HepG2 (cell line): Measurements from ENCODE around the gene TOP2A. TPM values are rescaled to one million over a fixed set of nuclear protein-coding genes. Genes with fewer than 3 reads are reported as not detected.

ENCODE experiments used
- ATAD3A ChIP-seq: sonication (generic); formaldehyde crosslinking; IDR thresholded peaks from 2 replicates; pipeline ENCODE4 v1.4.0; 2020; ENCODE audit warnings: missing genetic modification reagents
- CREB3 ChIP-seq: sonication (generic); formaldehyde crosslinking; IDR thresholded peaks from 2 replicates; pipeline ENCODE4 v1.5.0; 2020; ENCODE audit warnings: missing genetic modification reagents
- ERF ChIP-seq: IDR thresholded peaks from 2 replicates; pipeline ENCODE4 v1.6.1; 2018; ENCODE audit warnings: missing biosample characterization, missing genetic modification reagents
- ETV6 ChIP-seq: sonication (generic); formaldehyde crosslinking; conservative IDR thresholded peaks from 2 replicates; pipeline ENCODE4 v1.4.0; 2020; ENCODE audit warnings: missing genetic modification reagents
- FIP1L1 ChIP-seq: fragments of 200-400 bp; formaldehyde crosslinking; IDR thresholded peaks from 2 replicates; pipeline ENCODE4 v1.6.1; 2018; ENCODE audit warnings: low read depth, mild to moderate bottlenecking, low read length, moderate library complexity, borderline replicate concordance; ENCODE audit not compliant: insufficient read depth
- GMEB1 ChIP-seq: sonication (generic); formaldehyde crosslinking; IDR thresholded peaks from 2 replicates; pipeline ENCODE4 v1.5.1; 2020; ENCODE audit warnings: missing genetic modification reagents, mild to moderate bottlenecking, borderline replicate concordance
- MTF1 ChIP-seq: sonication (generic); formaldehyde crosslinking; IDR thresholded peaks from 2 replicates; pipeline ENCODE4 v1.5.0; 2020; ENCODE audit warnings: missing genetic modification reagents
- NR2F6 ChIP-seq, 2 experiments: IDR thresholded peaks; 2 replicates each; pipeline ENCODE4 v1.6.1; 2016; ENCODE audit warnings: antibody characterized with exemption in 1 of 2, mild to moderate bottlenecking in 1 of 2
- NR3C1 ChIP-seq: sonication (generic); formaldehyde crosslinking; IDR thresholded peaks from 2 replicates; pipeline ENCODE4 v1.4.0; 2020; ENCODE audit warnings: missing genetic modification reagents
- PPARG ChIP-seq: conservative IDR thresholded peaks from 2 replicates; pipeline ENCODE4 v1.6.1; 2016; ENCODE audit warnings: missing biosample characterization, missing genetic modification reagents
- SALL2 ChIP-seq: sonication (generic); formaldehyde crosslinking; IDR thresholded peaks from 2 replicates; pipeline ENCODE4 v1.8.1; 2023; ENCODE audit warnings: mild to moderate bottlenecking, missing genetic modification reagents, inconsistent platforms
- SIX1 ChIP-seq: sonication (generic); formaldehyde crosslinking; IDR thresholded peaks from 2 replicates; pipeline ENCODE4 v1.4.0; 2020; ENCODE audit warnings: missing genetic modification reagents, borderline replicate concordance
- TERF1 ChIP-seq: sonication (generic); formaldehyde crosslinking; IDR thresholded peaks from 2 replicates; pipeline ENCODE4 v1.8.0; 2022; ENCODE audit warnings: mild to moderate bottlenecking, missing genetic modification reagents, moderate library complexity
- THAP11 ChIP-seq: IDR thresholded peaks from 2 replicates; pipeline ENCODE4 v1.6.1; 2016; ENCODE audit warnings: missing biosample characterization, missing genetic modification reagents
- TRIM24 ChIP-seq: sonication (generic); formaldehyde crosslinking; IDR thresholded peaks from 2 replicates; pipeline ENCODE4 v1.8.0; 2022; ENCODE audit warnings: mild to moderate bottlenecking, missing genetic modification reagents
- ZNF136 ChIP-seq: sonication (generic); formaldehyde crosslinking; IDR thresholded peaks from 2 replicates; pipeline ENCODE4 v1.8.1; 2022; ENCODE audit warnings: low read depth, mild to moderate bottlenecking, moderate library complexity, missing genetic modification reagents
- ZNF256 ChIP-seq: sonication (generic); formaldehyde crosslinking; conservative IDR thresholded peaks from 2 replicates; pipeline ENCODE4 v1.4.0; 2020; ENCODE audit warnings: missing genetic modification reagents
- ZNF331 ChIP-seq: sonication (generic); formaldehyde crosslinking; IDR thresholded peaks from 2 replicates; pipeline ENCODE4 v1.4.0; 2020; ENCODE audit warnings: missing genetic modification reagents
- ZNF337 ChIP-seq: sonication (generic); formaldehyde crosslinking; IDR thresholded peaks from 2 replicates; pipeline ENCODE4 v1.5.1; 2020; ENCODE audit warnings: missing genetic modification reagents, low read depth, mild to moderate bottlenecking, borderline replicate concordance
- ZNF432 ChIP-seq: sonication (generic); formaldehyde crosslinking; IDR thresholded peaks from 2 replicates; pipeline ENCODE4 v1.5.0; 2020; ENCODE audit warnings: missing genetic modification reagents, mild to moderate bottlenecking, borderline replicate concordance
- ZNF569 ChIP-seq: sonication (generic); formaldehyde crosslinking; IDR thresholded peaks from 2 replicates; pipeline ENCODE4 v1.5.0; 2020; ENCODE audit warnings: mild to moderate bottlenecking, missing genetic modification reagents, moderate library complexity, borderline replicate concordance
- polyA plus RNA-seq, 8 experiments: library from polyadenylated mRNA; depleted of rRNA in 3 of 8; stranded (reverse) in 7 of 8; unstranded in 1 of 8; fragments of >200 nt; fragmentation: Illumina TruSeq in 4 of 8; extraction: Trizol in 4 of 8; gene quantifications; 2 replicates each; pipeline versions ENCODE4 v1.2.1 to v1.2.3, GENCODE V29; 2011 to 2016; ENCODE audit warnings: low read depth in 4 of 8, missing spikeins in 1 of 8, mixed read lengths in 1 of 8; ENCODE audit not compliant: insufficient read depth in 1 of 8
- total RNA-seq, 5 experiments: library from RNA; depleted of rRNA; stranded (reverse); fragments of >200 nt; fragmentation: Illumina TruSeq; extraction: Trizol; gene quantifications; 2 replicates each; pipeline ENCODE4 v1.2.3, GENCODE V29; 2016; ENCODE audit warnings: low read depth in 1 of 5
- TF ChIP-seq, protein P1 (sequence below): sonication (generic); formaldehyde crosslinking; IDR thresholded peaks from 2 replicates; pipeline ENCODE4 v1.4.0; 2020; ENCODE audit warnings: missing genetic modification reagents
- TF ChIP-seq, protein P2 (sequence below): sonication (generic); formaldehyde crosslinking; IDR thresholded peaks from 2 replicates; pipeline ENCODE4 v1.5.0; 2020; ENCODE audit warnings: mild to moderate bottlenecking, low read depth, missing genetic modification reagents, borderline replicate concordance

Gene TOP2A
- total and polyA plus RNA-seq, 2 of the 13 experiments (the other 11 are each of a cell fraction or from before 2014, with no cell fraction given), result 108 to 327 TPM

GRCh38 chr17:40417609-40418427 lies at the start of gene TOP2A (continued):
- TF ChIP-seq NR2F6 (IDR thresholded peaks at IDR 0.05), result no peak
- TF ChIP-seq NR2F6 (CRISPR knock-in tag; IDR thresholded peaks at IDR 0.05), result no peak
- no peak for TF ChIP-seq PPARG (CRISPR knock-in tag)
- TF ChIP-seq ZNF569 (CRISPR knock-in tag), result no peak
- TF ChIP-seq ERF (CRISPR knock-in tag), result no peak
- TF ChIP-seq ZNF432, result no peak
- peak; percentile 65; the same call in 1 of the 2 replicates for TF ChIP-seq ZNF256 (CRISPR knock-in tag)
- no peak for TF ChIP-seq FIP1L1
- TF ChIP-seq MTF1, result no peak
- peak; percentile 70; the same call in 1 of the 2 replicates for TF ChIP-seq SALL2 (CRISPR knock-in tag)
- 0 out of 2 replicates have a peak, but pooled peaks have one; percentile 58 for TF ChIP-seq TERF1 (CRISPR knock-in tag)
- TF ChIP-seq ZNF136, result peak; percentile 88; the same call in 1 of the 2 replicates
- TF ChIP-seq TRIM24 (CRISPR knock-in tag), result no peak
- no peak; the same call in 1 of the 2 replicates for TF ChIP-seq ZNF331 (CRISPR knock-in tag)
- peak; percentile 74; the same call in 1 of the 2 replicates for TF ChIP-seq GMEB1 (CRISPR knock-in tag)
- TF ChIP-seq, protein P1, sequence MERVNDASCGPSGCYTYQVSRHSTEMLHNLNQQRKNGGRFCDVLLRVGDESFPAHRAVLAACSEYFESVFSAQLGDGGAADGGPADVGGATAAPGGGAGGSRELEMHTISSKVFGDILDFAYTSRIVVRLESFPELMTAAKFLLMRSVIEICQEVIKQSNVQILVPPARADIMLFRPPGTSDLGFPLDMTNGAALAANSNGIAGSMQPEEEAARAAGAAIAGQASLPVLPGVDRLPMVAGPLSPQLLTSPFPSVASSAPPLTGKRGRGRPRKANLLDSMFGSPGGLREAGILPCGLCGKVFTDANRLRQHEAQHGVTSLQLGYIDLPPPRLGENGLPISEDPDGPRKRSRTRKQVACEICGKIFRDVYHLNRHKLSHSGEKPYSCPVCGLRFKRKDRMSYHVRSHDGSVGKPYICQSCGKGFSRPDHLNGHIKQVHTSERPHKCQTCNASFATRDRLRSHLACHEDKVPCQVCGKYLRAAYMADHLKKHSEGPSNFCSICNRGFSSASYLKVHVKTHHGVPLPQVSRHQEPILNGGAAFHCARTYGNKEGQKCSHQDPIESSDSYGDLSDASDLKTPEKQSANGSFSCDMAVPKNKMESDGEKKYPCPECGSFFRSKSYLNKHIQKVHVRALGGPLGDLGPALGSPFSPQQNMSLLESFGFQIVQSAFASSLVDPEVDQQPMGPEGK (CRISPR knock-in tag), result no peak
- TF ChIP-seq NR3C1 (CRISPR knock-in tag), result no peak
- TF ChIP-seq SIX1, result no peak
- TF ChIP-seq ZNF337 (CRISPR knock-in tag), result peak; percentile 50; the same call in 1 of the 2 replicates
- TF ChIP-seq ATAD3A (CRISPR knock-in tag), result no peak
- peak; percentile 61; the same call in 1 of the 2 replicates for TF ChIP-seq THAP11 (CRISPR knock-in tag)
- TF ChIP-seq ETV6 (CRISPR knock-in tag), result peak; percentile 55; the same call in 1 of the 2 replicates
- TF ChIP-seq CREB3 (CRISPR knock-in tag), result 0 out of 2 replicates have a peak, but pooled peaks have one; percentile 50
- TF ChIP-seq, protein P2, sequence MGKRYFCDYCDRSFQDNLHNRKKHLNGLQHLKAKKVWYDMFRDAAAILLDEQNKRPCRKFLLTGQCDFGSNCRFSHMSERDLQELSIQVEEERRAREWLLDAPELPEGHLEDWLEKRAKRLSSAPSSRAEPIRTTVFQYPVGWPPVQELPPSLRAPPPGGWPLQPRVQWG, result no peak
